H1 (cell line): ENCODE results near the gene TOM1. TPM values are rescaled to one million over a fixed set of nuclear protein-coding genes. Genes with fewer than 3 reads are reported as not detected.
A peak's percentile ranks its signal among the peaks of the same experiment; 100 is the strongest.

ENCODE experiments used
- ASH2L ChIP-seq: fragments of 200-600, 300-600 bp; sonication (generic); IDR thresholded peaks from one replicate; pipeline ENCODE4 v1.7.1; 2017; ENCODE audit warnings: low read length
- CBX5 ChIP-seq: fragments of 300-800, 300-1000 bp; sonication (generic); IDR thresholded peaks from 2 replicates; pipeline ENCODE4 v1.7.1; 2016; ENCODE audit warnings: antibody characterized with exemption, low read length, low read depth
- CBX8 ChIP-seq: fragments of 300-800, 300-1000 bp; sonication (generic); IDR thresholded peaks from 2 replicates; pipeline ENCODE4 v1.7.1; 2016; ENCODE audit warnings: low read depth, low read length, borderline replicate concordance
- CHD1 ChIP-seq: IDR thresholded peaks from 2 replicates; pipeline ENCODE4 v1.6.1; 2012; ENCODE audit warnings: low read depth, low read length, improper control_type of control experiment
- CHD2 ChIP-seq: IDR thresholded peaks from 2 replicates; pipeline ENCODE4 v1.6.1; 2012; ENCODE audit warnings: low read length, improper control_type of control experiment
- EZH2 ChIP-seq: fragments of 200-600 bp; sonication (generic); IDR thresholded peaks from 2 replicates; pipeline ENCODE4 v1.7.1; 2012; ENCODE audit warnings: low read depth, mild to moderate bottlenecking, moderate library complexity, low read length, inconsistent platforms; ENCODE audit not compliant: severe bottlenecking
- GTF2F1 ChIP-seq: IDR thresholded peaks from 2 replicates; pipeline ENCODE4 v1.6.1; 2012; ENCODE audit warnings: low read depth, low read length, improper control_type of control experiment, borderline replicate concordance
- HDAC6 ChIP-seq: IDR thresholded peaks from one replicate; pipeline ENCODE4 v1.7.1; 2012; ENCODE audit warnings: low read depth, mild to moderate bottlenecking, inconsistent platforms, low read length, moderate library complexity
- KDM5A ChIP-seq: fragments of 200-600 bp; IDR thresholded peaks from 2 replicates; pipeline ENCODE4 v1.7.1; 2012; ENCODE audit warnings: mild to moderate bottlenecking, low read length, inconsistent platforms, mixed read lengths
- NRF1 ChIP-seq: IDR thresholded peaks from 2 replicates; pipeline ENCODE4 v1.6.1; 2011; ENCODE audit warnings: mild to moderate bottlenecking, low read depth, low read length, improper control_type of control experiment
- RBBP5 ChIP-seq: IDR thresholded peaks from 2 replicates; pipeline ENCODE4 v1.7.1; 2012; ENCODE audit warnings: low read depth, mild to moderate bottlenecking, inconsistent platforms, low read length, moderate library complexity, borderline replicate concordance
- SIRT6 ChIP-seq: IDR thresholded peaks from one replicate; pipeline ENCODE4 v1.7.1; 2012; ENCODE audit warnings: low read length, inconsistent platforms
- SP2 ChIP-seq: IDR thresholded peaks from 2 replicates; pipeline ENCODE4 v1.6.1; 2012; ENCODE audit warnings: mild to moderate bottlenecking, low read length, inconsistent platforms
- SP4 ChIP-seq: IDR thresholded peaks from 2 replicates; pipeline ENCODE4 v1.6.1; 2012; ENCODE audit warnings: low read length, inconsistent platforms
- TAF7 ChIP-seq: optimal IDR thresholded peaks from 2 replicates; pipeline ENCODE3; 2011; ENCODE audit warnings: low read depth, mild to moderate bottlenecking, inconsistent platforms, low read length, moderate library complexity, borderline replicate concordance
- TEAD4 ChIP-seq: IDR thresholded peaks from 2 replicates; pipeline ENCODE4 v1.6.1; 2012; ENCODE audit warnings: low read depth, low read length, inconsistent platforms, mixed read lengths
- YY1 ChIP-seq: IDR thresholded peaks from 2 replicates; pipeline ENCODE4 v1.6.1; 2011; ENCODE audit warnings: low read depth, mild to moderate bottlenecking, low read length
- polyA plus RNA-seq, 7 experiments: library from polyadenylated mRNA; depleted of rRNA in 3 of 7; stranded (reverse) in 5 of 7; unstranded in 2 of 7; fragments of >200 nt in 5 of 7; fragments of 200-250 nt in 2 of 7; gene quantifications; 1 replicate in 5 of 7; 2 replicates in 1 of 7; 4 replicates in 1 of 7; pipeline versions ENCODE4 v1.2.1 to v1.2.3, GENCODE V29; 2011 to 2013; ENCODE audit warnings: missing spikeins in 2 of 7, mixed read lengths in 2 of 7
- total RNA-seq: library from RNA; stranded (reverse); fragmentation: NEBNext Ultra II Directional; extraction: Animal tissue kit (Norgen Biotek cat#: 25700); gene quantifications from 2 replicates; pipeline ENCODE4 v1.2.1, GENCODE V29; 2021
- TF ChIP-seq, protein P1 (sequence below), 3 experiments: IDR thresholded peaks; 1 replicate in 2 of 3; 2 replicates in 1 of 3; pipeline versions ENCODE4 v1.5.1 to v1.6.1; 2011; ENCODE audit warnings: low read length in 3 of 3, mild to moderate bottlenecking in 3 of 3, inconsistent platforms in 2 of 3, low read depth in 1 of 3, moderate library complexity in 1 of 3; ENCODE audit not compliant: insufficient read depth in 1 of 3; ENCODE audit errors: control extremely low read depth in 1 of 3
- TF ChIP-seq, protein P2 (sequence below): IDR thresholded peaks from 2 replicates; pipeline ENCODE4 v1.6.1; 2012; ENCODE audit warnings: inconsistent platforms

Gene TOM1
- total and polyA plus RNA-seq, 2 of the 8 experiments (the other 6 are each of a cell fraction or from before 2014, with no cell fraction given) = 25.1 to 39.2 TPM

DNA sequence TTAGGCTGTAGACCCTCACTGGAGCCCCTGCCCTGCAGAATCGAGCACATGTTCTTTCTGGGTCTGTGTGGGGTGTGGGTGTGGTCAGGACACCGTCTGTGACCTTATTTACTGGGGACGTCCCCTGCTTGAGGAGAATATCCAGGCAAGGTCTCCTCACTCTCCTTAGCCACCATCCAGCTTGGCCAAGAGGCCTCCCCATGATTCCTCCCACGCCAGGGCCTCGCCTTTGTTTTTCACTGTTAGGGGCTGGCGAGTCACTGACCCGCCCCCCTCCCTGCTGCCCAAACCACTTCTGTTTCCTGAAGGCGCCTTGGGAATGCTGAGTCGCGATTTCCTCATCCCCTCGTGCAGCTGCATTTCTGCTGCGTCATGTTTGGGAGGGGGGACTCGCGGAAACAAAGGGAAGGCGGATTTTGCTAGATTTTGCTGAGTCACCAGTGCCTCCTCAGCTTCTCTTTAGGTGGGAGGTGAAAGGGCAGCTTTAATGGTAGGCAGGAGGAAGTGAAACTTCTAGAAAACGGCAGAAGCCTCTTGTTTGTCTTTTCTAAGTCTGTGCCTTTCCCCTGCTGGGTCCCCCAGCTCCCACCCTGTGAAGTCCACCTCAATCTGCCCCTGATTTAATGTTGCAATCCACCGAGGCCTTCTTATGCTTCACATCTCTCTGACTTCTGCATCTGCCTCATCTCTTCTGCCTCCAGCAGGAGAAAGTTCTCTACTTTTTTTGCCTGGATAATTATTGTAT lies 77.2 kb downstream of the TOM1 start (continued):
- no peak for TF ChIP-seq RBBP5
- TF ChIP-seq EZH2 = no peak
- peak; percentile 57; the same call in 1 of the 2 replicates for TF ChIP-seq CHD2
- TF ChIP-seq TAF7 = peak; percentile 30
- no peak for TF ChIP-seq CHD1
- TF ChIP-seq HDAC6 = no peak
- TF ChIP-seq NRF1 = no peak
- TF ChIP-seq YY1 = no peak
- TF ChIP-seq, protein P1, sequence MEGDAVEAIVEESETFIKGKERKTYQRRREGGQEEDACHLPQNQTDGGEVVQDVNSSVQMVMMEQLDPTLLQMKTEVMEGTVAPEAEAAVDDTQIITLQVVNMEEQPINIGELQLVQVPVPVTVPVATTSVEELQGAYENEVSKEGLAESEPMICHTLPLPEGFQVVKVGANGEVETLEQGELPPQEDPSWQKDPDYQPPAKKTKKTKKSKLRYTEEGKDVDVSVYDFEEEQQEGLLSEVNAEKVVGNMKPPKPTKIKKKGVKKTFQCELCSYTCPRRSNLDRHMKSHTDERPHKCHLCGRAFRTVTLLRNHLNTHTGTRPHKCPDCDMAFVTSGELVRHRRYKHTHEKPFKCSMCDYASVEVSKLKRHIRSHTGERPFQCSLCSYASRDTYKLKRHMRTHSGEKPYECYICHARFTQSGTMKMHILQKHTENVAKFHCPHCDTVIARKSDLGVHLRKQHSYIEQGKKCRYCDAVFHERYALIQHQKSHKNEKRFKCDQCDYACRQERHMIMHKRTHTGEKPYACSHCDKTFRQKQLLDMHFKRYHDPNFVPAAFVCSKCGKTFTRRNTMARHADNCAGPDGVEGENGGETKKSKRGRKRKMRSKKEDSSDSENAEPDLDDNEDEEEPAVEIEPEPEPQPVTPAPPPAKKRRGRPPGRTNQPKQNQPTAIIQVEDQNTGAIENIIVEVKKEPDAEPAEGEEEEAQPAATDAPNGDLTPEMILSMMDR (IDR thresholded peaks at IDR 0.05; ENCODE audit: control extremely low read depth in 1 of 3, insufficient read depth in 1 of 3, low read depth in 1 of 3, low read length in 3 of 3) = no peak
- no peak for TF ChIP-seq KDM5A
- no peak for TF ChIP-seq SP2
- TF ChIP-seq SP4 = 0 out of 2 replicates have a peak, but pooled peaks have one; percentile 48
- no peak for TF ChIP-seq GTF2F1
- no peak for TF ChIP-seq SIRT6
- no peak for TF ChIP-seq CBX5
- TF ChIP-seq, protein P2, sequence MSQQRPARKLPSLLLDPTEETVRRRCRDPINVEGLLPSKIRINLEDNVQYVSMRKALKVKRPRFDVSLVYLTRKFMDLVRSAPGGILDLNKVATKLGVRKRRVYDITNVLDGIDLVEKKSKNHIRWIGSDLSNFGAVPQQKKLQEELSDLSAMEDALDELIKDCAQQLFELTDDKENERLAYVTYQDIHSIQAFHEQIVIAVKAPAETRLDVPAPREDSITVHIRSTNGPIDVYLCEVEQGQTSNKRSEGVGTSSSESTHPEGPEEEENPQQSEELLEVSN = no peak
- peak; percentile 41 for TF ChIP-seq ASH2L
- peak; percentile 81 for TF ChIP-seq TEAD4
- TF ChIP-seq CBX8 = no peak
- TF ChIP-seq, all 59 proteins: peak for 24
